Measurements from ENCODE around the gene SLC34A3.

The SLC34A3 gene

GRCh38 chr9:137217276-137218211, 13.2 kb upstream of the SLC34A3 start:
- TF ChIP-seq CTCF (IDR thresholded peaks at IDR 0.05; ENCODE audit: low read depth, low read length, missing control alignments): no peak
- DNase-seq: no peak
- peaks cover 2% of the 10 kb centered on the region for H3K36me3 ChIP-seq (replicated peaks)

GRCh38 chr9:137218212-137218753, 12.4 kb upstream of the SLC34A3 start:
- TF ChIP-seq CTCF (IDR thresholded peaks at IDR 0.05; ENCODE audit: low read depth, low read length, missing control alignments): no peak
- H3K27ac ChIP-seq: no peak overlapping the region
- in situ Hi-C loops (cut with HindIII; ENCODE audit: low pct_ligation_motif_present, low sequenced_read_pairs): no loop called here

More at GRCh38 chr9:137217276-137218211, 13.2 kb upstream of the SLC34A3 start:
- Histone ChIP-seq H3K4me3 (ENCODE audit: low read depth, low read length) (no peak overlapping the region), H3K27me3 (replicated peaks) (no peaks in the 10 kb centered on the region), H3K27ac (no peak overlapping the region)
- in situ Hi-C loops (cut with HindIII; ENCODE audit: low pct_ligation_motif_present, low sequenced_read_pairs): no loop called here

DNA sequence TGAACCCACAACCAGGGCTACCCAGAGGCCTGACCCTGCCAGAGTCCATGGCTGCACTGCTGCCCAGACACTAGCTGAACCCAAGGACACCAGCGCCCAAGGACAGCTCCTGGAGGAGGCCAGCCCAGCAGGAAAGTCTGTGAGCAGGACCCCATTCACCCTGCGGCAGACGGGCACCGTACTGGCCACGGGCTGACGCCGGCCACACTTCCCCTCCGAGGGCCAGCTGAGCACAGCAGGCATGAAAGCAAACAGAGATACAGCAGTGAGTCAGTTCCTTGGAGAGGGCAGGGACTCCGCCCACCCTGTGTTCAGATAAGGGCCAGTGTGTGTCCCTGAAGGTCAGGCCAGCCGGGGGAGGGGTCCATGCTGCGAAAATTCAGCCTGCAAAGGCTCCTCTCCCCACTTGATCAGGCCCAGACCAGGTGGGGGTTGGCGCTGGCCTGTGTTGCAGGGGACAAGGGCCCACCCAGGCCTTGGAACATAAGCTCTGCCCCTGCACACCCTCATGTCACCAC, 11.9 kb upstream of the SLC34A3 start:
- Histone ChIP-seq H3K27me3 (replicated peaks) (no peaks in the 10 kb centered on the region), H3K4me3 (ENCODE audit: low read depth, low read length) (no peak overlapping the region), H3K27ac (no peak overlapping the region), H3K36me3 (replicated peaks) (peaks cover 2% of the 10 kb centered on the region)
- TF ChIP-seq CTCF (IDR thresholded peaks at IDR 0.05; ENCODE audit: low read depth, low read length, missing control alignments): no peak
- in situ Hi-C loops (cut with HindIII; ENCODE audit: low pct_ligation_motif_present, low sequenced_read_pairs): no loop called here
- DNase-seq: peak; percentile 67

More at GRCh38 chr9:137218212-137218753, 12.4 kb upstream of the SLC34A3 start:
- Histone ChIP-seq H3K36me3 (replicated peaks) (peaks cover 2% of the 10 kb centered on the region), H3K27me3 (replicated peaks) (no peaks in the 10 kb centered on the region), H3K4me3 (ENCODE audit: low read depth, low read length) (no peak overlapping the region)
- DNase-seq: no peak

DNA sequence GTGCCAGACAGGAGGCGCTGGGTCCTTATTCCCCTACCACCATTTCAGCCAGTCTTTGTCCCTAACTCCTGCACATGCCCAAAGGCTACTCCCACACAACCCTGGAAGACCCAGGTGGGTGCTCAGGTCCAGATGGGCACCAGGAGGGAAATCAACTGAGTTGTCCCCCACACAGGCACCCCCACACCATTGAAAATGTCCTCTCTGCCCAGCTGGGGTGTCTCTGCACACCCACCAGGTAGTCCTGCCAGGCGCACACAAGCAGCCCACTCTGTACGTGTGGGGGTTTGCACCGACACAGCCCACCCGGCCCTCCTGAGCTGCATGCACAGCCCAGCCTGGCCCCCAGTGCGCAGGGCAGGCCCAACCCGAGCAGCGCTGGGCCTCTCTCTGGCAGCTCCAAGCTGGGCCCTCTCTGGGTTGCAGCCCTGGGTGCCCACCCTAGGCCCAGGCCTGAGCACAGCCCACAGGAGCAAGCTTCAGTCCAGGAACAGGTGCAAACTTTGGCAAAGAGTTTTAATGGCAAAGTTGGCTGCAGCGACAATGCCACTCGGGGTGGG, 10.9 kb upstream of the SLC34A3 start:
- no peaks in the 10 kb centered on the region for H3K27me3 ChIP-seq (replicated peaks)
- in situ Hi-C loops (cut with HindIII; ENCODE audit: low pct_ligation_motif_present, low sequenced_read_pairs): no loop called here
- H3K27ac ChIP-seq: no peak overlapping the region
- TF ChIP-seq CTCF (IDR thresholded peaks at IDR 0.05; ENCODE audit: low read depth, low read length, missing control alignments): no peak
- H3K36me3 ChIP-seq (replicated peaks): peaks cover 2% of the 10 kb centered on the region
- no peak for DNase-seq
- H3K4me3 ChIP-seq (ENCODE audit: low read depth, low read length): no peak overlapping the region

GRCh38 chr9:137220317-137221094, 10.2 kb upstream of the SLC34A3 start:
- no peak for TF ChIP-seq CTCF (IDR thresholded peaks at IDR 0.05; ENCODE audit: low read depth, low read length, missing control alignments)
- H3K27me3 ChIP-seq (replicated peaks): no peaks in the 10 kb centered on the region
- H3K27ac ChIP-seq: no peak overlapping the region
- no peak overlapping the region for H3K4me3 ChIP-seq (ENCODE audit: low read depth, low read length)
- no peak for DNase-seq
- in situ Hi-C loops (cut with HindIII; ENCODE audit: low pct_ligation_motif_present, low sequenced_read_pairs): no loop called here
- H3K36me3 ChIP-seq (replicated peaks): peaks cover 2% of the 10 kb centered on the region
